Breast epithelium (tissue), 4 donors: ENCODE measurements around the gene ZNF76. TPM values are rescaled to one million over a fixed set of nuclear protein-coding genes. Genes with fewer than 3 reads are reported as not detected.

Source experiments
- DNase-seq, 2 donors: peaks; one replicate each; pipeline ENCODE4 v3.0.0-alpha.2; 2019; ENCODE audit warnings: low spot score in 2 of 2
- H3K27ac ChIP-seq, 2 donors: fragments of 200-600 bp; sonication (generic) in 1 of 2; one replicate each; pipeline ENCODE4 v1.5.1; 2016 to 2019; ENCODE audit warnings: mild to moderate bottlenecking in 1 of 2
- H3K27me3 ChIP-seq, 2 donors: fragments of 200-600 bp; sonication (generic) in 1 of 2; one replicate each; pipeline versions ENCODE4 v1.5.1 to v1.6.0; 2017 to 2019; ENCODE audit warnings: control low read depth in 1 of 2, mild to moderate bottlenecking in 1 of 2
- H3K36me3 ChIP-seq: fragments of 200-600 bp; one replicate; pipeline ENCODE4 v1.5.1; 2019
- H3K4me1 ChIP-seq, 2 donors: fragments of 200-600 bp; sonication (generic); one replicate each; pipeline ENCODE4 v1.5.1; 2016 to 2019; ENCODE audit warnings: control low read depth in 1 of 2
- H3K4me3 ChIP-seq, 3 donors: fragments of 200-600 bp; sonication (generic); 1 replicate in 2 of 3; 2 replicates in 1 of 3; pipeline ENCODE4 v1.5.1; 2016 to 2019; ENCODE audit warnings: mild to moderate bottlenecking in 3 of 3, moderate library complexity in 2 of 3
- H3K9me3 ChIP-seq, 2 donors: fragments of 200-600 bp; sonication (generic) in 1 of 2; one replicate each; pipeline ENCODE4 v1.5.1; 2016 to 2019; ENCODE audit warnings: control low read depth in 1 of 2
- POLR2A ChIP-seq: fragments of 450-650 bp; IDR thresholded peaks from one replicate; pipeline ENCODE4 v1.6.1; 2016; ENCODE audit warnings: antibody characterized with exemption, mild to moderate bottlenecking, moderate library complexity
- POLR2AphosphoS5 ChIP-seq, 3 donors: sonication (generic); formaldehyde crosslinking; IDR thresholded peaks; one replicate each; pipeline ENCODE4 v1.6.1; 2017; ENCODE audit warnings: antibody characterized with exemption in 3 of 3
- intact Hi-C: fragments of 100-400 bp; cut with DNase I; formaldehyde crosslinking; loops from one replicate; pipeline ENCODE4 v1.15.1; 2023; ENCODE audit warnings: low total_unique reads
- total RNA-seq, 3 donors: library from RNA; depleted of rRNA; stranded (reverse); fragments of >200 nt; gene quantifications; one replicate each; pipeline ENCODE4 v1.1.0, GENCODE V29; 2016
- TF ChIP-seq, protein P1 (sequence below), 3 donors: fragments of 450-650 bp; IDR thresholded peaks; one replicate each; pipeline ENCODE4 v1.5.1; 2016 to 2017; ENCODE audit warnings: antibody characterized with exemption in 3 of 3, mild to moderate bottlenecking in 3 of 3, moderate library complexity in 3 of 3

ZNF76 gene
- total RNA-seq, 3 donors from 2014 or later = 32.3 to 53.0 (median 46.9) TPM

DNA sequence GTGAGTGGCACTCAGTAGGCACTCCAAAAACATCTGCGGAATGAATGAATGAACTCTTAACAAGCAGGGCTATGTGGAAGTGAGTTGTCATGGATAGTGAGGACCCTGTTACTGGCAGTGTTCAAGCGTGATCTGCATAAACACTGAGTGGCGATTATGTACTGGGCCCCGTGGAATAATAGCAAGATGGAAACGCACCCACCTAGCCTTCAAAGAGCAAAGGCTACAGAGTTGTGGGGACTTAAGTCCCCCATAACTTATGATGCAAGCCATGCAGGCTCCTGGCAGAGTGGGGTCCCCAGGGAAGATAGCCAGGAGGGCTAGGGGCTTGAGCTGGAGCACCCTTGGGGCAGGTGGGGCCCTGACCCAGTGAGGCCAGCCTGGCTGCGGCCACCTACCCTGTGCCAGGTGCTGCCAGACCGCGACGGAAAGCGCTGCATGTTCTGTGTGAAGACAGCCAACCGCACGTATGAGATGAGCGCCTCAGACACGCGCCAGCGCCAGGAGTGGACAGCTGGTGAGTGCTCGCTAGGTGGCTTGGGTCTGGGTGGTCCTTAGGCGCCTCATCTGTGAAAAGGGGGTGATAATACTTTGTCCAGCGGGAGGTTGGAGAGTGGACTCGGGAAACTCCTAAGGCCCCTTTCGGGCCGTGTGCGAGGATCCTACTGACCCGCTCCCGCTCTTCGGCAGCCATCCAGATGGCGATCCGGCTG lies 58.1 kb downstream of the ZNF76 start:
- H3K9me3 ChIP-seq = no peaks in the 10 kb centered on the region
- no peak for TF ChIP-seq POLR2AphosphoS5 (IDR thresholded peaks at IDR 0.05)
- TF ChIP-seq, protein P1, sequence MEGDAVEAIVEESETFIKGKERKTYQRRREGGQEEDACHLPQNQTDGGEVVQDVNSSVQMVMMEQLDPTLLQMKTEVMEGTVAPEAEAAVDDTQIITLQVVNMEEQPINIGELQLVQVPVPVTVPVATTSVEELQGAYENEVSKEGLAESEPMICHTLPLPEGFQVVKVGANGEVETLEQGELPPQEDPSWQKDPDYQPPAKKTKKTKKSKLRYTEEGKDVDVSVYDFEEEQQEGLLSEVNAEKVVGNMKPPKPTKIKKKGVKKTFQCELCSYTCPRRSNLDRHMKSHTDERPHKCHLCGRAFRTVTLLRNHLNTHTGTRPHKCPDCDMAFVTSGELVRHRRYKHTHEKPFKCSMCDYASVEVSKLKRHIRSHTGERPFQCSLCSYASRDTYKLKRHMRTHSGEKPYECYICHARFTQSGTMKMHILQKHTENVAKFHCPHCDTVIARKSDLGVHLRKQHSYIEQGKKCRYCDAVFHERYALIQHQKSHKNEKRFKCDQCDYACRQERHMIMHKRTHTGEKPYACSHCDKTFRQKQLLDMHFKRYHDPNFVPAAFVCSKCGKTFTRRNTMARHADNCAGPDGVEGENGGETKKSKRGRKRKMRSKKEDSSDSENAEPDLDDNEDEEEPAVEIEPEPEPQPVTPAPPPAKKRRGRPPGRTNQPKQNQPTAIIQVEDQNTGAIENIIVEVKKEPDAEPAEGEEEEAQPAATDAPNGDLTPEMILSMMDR (IDR thresholded peaks at IDR 0.05) = no peak
- TF ChIP-seq POLR2A = no peak
- H3K27me3 ChIP-seq = no peaks in the 10 kb centered on the region
- H3K4me1 ChIP-seq = no peaks in the 10 kb centered on the region
- H3K36me3 ChIP-seq = no peaks in the 10 kb centered on the region
- intact Hi-C loops = no loop called here
- H3K4me3 ChIP-seq = peak overlapping the region; percentile 46 to 68 (median 55)
- H3K27ac ChIP-seq = no peak overlapping the region
- no peak for DNase-seq

DNA sequence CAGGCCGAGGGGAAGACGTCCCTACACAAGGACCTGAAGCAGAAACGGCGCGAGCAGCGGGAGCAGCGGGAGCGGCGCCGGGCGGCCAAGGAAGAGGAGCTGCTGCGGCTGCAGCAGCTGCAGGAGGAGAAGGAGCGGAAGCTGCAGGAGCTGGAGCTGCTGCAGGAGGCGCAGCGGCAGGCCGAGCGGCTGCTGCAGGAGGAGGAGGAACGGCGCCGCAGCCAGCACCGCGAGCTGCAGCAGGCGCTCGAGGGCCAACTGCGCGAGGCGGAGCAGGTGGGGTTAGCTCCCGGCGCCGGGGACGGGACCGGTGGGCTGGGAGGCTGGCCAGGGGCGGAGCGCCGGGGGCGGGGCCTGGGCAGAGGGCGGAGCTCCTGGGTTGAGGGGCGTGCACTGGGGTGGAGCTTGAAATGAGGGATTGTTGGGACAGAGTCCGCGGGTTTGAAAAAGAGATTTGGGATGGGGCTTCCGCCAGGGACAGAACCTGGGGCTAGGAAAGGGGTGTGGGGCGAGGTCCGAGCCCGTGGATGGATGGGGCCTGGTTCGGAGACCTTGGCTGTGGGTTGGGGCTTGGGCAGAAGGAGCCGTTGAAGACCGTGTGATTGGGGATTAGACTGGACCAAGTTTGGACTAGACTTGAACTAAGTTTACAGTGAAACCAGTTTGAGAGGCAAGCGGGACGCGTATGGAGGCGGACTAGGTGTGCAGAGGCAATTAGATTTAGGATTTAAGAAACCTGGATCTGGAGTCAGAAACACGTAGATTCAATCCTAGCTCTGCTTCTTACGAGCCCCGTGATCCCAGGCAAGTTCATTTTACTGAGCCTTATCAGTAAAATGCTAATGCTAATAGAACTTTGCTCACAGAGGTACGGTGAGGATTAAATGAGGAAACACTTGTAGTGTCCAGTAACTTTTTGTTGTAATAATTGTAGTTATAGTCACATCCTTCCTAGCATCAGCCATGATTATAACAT lies 58.9 kb downstream of the ZNF76 start:
- Histone ChIP-seq H3K4me1 (no peaks in the 10 kb centered on the region), H3K36me3 (no peaks in the 10 kb centered on the region), H3K4me3 (peak overlapping the region; percentile 46 to 68 (median 55)), H3K27ac (no peak overlapping the region), H3K27me3 (no peaks in the 10 kb centered on the region), H3K9me3 (no peaks in the 10 kb centered on the region)
- DNase-seq = no peak
- TF ChIP-seq POLR2AphosphoS5 (IDR thresholded peaks at IDR 0.05) = no peak
- TF ChIP-seq, protein P1 (IDR thresholded peaks at IDR 0.05) = no peak
- TF ChIP-seq POLR2A = no peak
- intact Hi-C loops = no loop called here

DNA sequence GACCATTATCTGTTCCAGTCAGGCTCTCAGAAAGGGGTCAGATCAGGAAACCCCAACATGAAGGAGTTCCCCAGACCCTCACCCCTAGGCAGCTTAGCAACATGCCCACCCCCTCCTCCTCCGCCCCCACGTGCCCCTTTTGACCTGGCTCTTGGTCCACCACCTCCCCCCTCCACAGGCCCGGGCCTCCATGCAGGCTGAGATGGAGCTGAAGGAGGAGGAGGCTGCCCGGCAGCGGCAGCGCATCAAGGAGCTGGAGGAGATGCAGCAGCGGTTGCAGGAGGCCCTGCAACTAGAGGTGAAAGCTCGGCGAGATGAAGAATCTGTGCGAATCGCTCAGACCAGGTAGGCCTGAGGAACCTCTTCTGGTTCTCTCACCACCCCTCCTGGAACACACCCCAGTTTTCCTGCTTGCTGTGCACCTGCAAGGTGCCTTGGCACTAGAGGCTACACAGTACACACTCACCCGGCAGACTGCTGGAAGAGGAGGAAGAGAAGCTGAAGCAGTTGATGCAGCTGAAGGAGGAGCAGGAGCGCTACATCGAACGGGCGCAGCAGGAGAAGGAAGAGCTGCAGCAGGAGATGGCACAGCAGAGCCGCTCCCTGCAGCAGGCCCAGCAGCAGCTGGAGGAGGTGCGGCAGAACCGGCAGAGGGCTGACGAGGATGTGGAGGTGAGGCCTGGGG lies 60.0 kb downstream of the ZNF76 start:
- Histone ChIP-seq H3K4me1 (no peaks in the 10 kb centered on the region), H3K4me3 (no peak overlapping the region), H3K27ac (no peak overlapping the region), H3K27me3 (no peaks in the 10 kb centered on the region), H3K36me3 (no peaks in the 10 kb centered on the region), H3K9me3 (no peaks in the 10 kb centered on the region)
- intact Hi-C loops = no loop called here
- no peak for DNase-seq
- no peak for TF ChIP-seq POLR2A
- no peak for TF ChIP-seq POLR2AphosphoS5 (IDR thresholded peaks at IDR 0.05)
- TF ChIP-seq, protein P1 (IDR thresholded peaks at IDR 0.05) = no peak

DNA sequence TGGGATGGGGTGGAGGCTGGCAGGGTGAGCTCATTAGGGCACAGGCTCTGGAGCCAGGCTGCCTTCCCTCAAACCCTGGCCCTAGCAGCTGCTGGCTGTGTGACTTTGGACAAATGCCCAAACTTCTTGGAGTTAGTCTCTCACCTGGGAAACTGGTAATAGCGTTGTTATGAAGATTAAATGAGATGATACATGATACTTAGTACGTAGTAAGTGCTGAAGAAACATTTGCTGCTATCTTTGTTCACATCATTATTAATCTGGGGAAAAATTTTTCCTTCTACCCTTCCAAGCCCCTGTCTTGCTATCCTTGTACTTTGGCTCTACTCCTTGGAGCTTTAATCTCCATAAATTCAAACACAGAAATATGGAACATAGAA lies 60.5 kb downstream of the ZNF76 start:
- no peaks in the 10 kb centered on the region for H3K9me3 ChIP-seq
- H3K36me3 ChIP-seq = no peaks in the 10 kb centered on the region
- H3K27ac ChIP-seq = no peak overlapping the region
- intact Hi-C loops = no loop called here
- DNase-seq = no peak
- no peaks in the 10 kb centered on the region for H3K4me1 ChIP-seq
- no peak for TF ChIP-seq POLR2A
- TF ChIP-seq POLR2AphosphoS5 (IDR thresholded peaks at IDR 0.05) = no peak
- TF ChIP-seq, protein P1 (IDR thresholded peaks at IDR 0.05) = no peak
- H3K4me3 ChIP-seq = no peak overlapping the region
- no peaks in the 10 kb centered on the region for H3K27me3 ChIP-seq
